HepG2 (cell line): ENCODE results near the gene ACAA2. TPM values are rescaled to one million over a fixed set of nuclear protein-coding genes. Genes with fewer than 3 reads are reported as not detected.

Source experiments
- ATAC-seq: fragments of 200-7000 bp; cut with Tn5 transposase; 3 replicates; pipeline ENCODE4 v1.9.1; 2020; ENCODE audit warnings: mild to moderate bottlenecking, moderate library complexity
- BruUV-seq: library from RNA; stranded (reverse); fragments of 400-500 nt; replicated peaks from 2 replicates; lab custom pipeline; 2021; lab: Mats Ljungman, UMichigan
- CTCF ChIA-PET: fragments of 300-600 bp; formaldehyde crosslinking; extraction: SDS; loops from one replicate; lab custom pipeline; 2021; ENCODE audit warnings: low total read pairs, inconsistent platforms, low intra/inter-chr PET ratio; lab: Yijun Ruan, JAX
- POLR2A ChIA-PET: fragments of 350-600 bp; sonication (Branson Sonifier 250); formaldehyde crosslinking; loops from one replicate; lab custom pipeline; 2020; ENCODE audit warnings: antibody characterized with exemption, inconsistent platforms; lab: Yijun Ruan, JAX
- DNase-seq: peaks from one replicate; pipeline ENCODE4 v3.0.0-alpha.2; 2015; ENCODE audit warnings: low spot score
- FAIRE-seq: peaks from 3 replicates; lab custom pipeline; 2011; peaks lifted over from hg19 to GRCh38; lab: Jason Lieb, UNC
- H2AFZ ChIP-seq: one replicate; pipeline ENCODE4 v1.6.1; 2011; ENCODE audit warnings: low read length, inconsistent platforms
- H3K27ac ChIP-seq: fragments of 300-600 bp; 3 replicates; pipeline ENCODE4 v1.8.0; 2011; ENCODE audit warnings: mixed run types, mild to moderate bottlenecking, mixed read lengths, low read length, inconsistent platforms; ENCODE audit not compliant: insufficient read depth; ENCODE audit errors: extremely low read length
- H3K27me3 ChIP-seq, 2 experiments: fragments of 200-600 bp in 1 of 2; 2 replicates in 1 of 2; 3 replicates in 1 of 2; pipeline versions ENCODE4 v1.6.0 to v1.8.0; 2011; ENCODE audit warnings: low read length in 2 of 2, mild to moderate bottlenecking in 2 of 2, moderate library complexity in 2 of 2, inconsistent platforms in 1 of 2; ENCODE audit not compliant: insufficient read depth in 2 of 2, control insufficient read depth in 1 of 2
- H3K36me3 ChIP-seq, 2 experiments: fragments of 200-600 bp in 1 of 2; replicated peaks in 1 of 2; 2 replicates in 1 of 2; 3 replicates in 1 of 2; pipeline versions ENCODE4 v1.5.1 to v1.8.0; 2011; ENCODE audit warnings: low read length in 2 of 2, inconsistent platforms in 1 of 2; ENCODE audit not compliant: insufficient read depth in 2 of 2, control insufficient read depth in 1 of 2
- H3K4me1 ChIP-seq: 2 replicates; pipeline ENCODE4 v1.5.1; 2012; ENCODE audit warnings: low read length, inconsistent platforms; ENCODE audit not compliant: insufficient read depth
- H3K4me2 ChIP-seq: 2 replicates; pipeline ENCODE4 v1.6.0; 2011; ENCODE audit warnings: low read depth, low read length, inconsistent platforms
- H3K4me3 ChIP-seq, 3 experiments: fragments of 200-600 bp in 1 of 3; sonication (generic), shearing (Covaris generic) in 1 of 3; replicated peaks in 1 of 3; 2 replicates each; pipeline ENCODE4 v1.5.1; 2011 to 2016; ENCODE audit warnings: low read length in 3 of 3, inconsistent platforms in 2 of 3, low read depth in 2 of 3, mild to moderate bottlenecking in 2 of 3, control low read depth in 1 of 3, mixed read lengths in 1 of 3; ENCODE audit not compliant: insufficient read depth in 1 of 3
- H3K79me2 ChIP-seq: one replicate; pipeline ENCODE4 v1.6.1; 2011; ENCODE audit warnings: low read length, inconsistent platforms; ENCODE audit not compliant: insufficient read depth
- H3K9ac ChIP-seq: 2 replicates; pipeline ENCODE4 v1.6.0; 2011; ENCODE audit warnings: mild to moderate bottlenecking, low read depth, low read length, inconsistent platforms; ENCODE audit not compliant: insufficient read depth
- H3K9me3 ChIP-seq: 2 replicates; pipeline ENCODE4 v1.5.1; 2012; ENCODE audit warnings: mild to moderate bottlenecking, low read length
- H4K20me1 ChIP-seq: 2 replicates; pipeline ENCODE4 v1.6.0; 2011; ENCODE audit warnings: inconsistent platforms, mild to moderate bottlenecking, low read length, moderate library complexity; ENCODE audit not compliant: insufficient read depth
- AKNA ChIP-seq: sonication (generic); formaldehyde crosslinking; IDR thresholded peaks from 2 replicates; pipeline ENCODE4 v1.4.0; 2020; ENCODE audit warnings: missing genetic modification reagents, borderline replicate concordance
- CTCF ChIP-seq: sonication (generic); formaldehyde crosslinking; IDR thresholded peaks from 2 replicates; pipeline ENCODE4 v1.5.0; 2020; ENCODE audit warnings: mild to moderate bottlenecking, missing genetic modification reagents, moderate library complexity
- HNRNPK ChIP-seq: fragments of 200-400 bp; formaldehyde crosslinking; IDR thresholded peaks from 2 replicates; pipeline ENCODE4 v1.6.1; 2018; ENCODE audit warnings: low read length, low read depth, moderate library complexity, mild to moderate bottlenecking; ENCODE audit not compliant: poor library complexity, severe bottlenecking
- NAIF1 ChIP-seq: sonication (generic); formaldehyde crosslinking; IDR thresholded peaks from 2 replicates; pipeline ENCODE4 v1.5.0; 2020; ENCODE audit warnings: mild to moderate bottlenecking, missing genetic modification reagents, borderline replicate concordance
- NFE2L1 ChIP-seq: sonication (generic); formaldehyde crosslinking; IDR thresholded peaks from 2 replicates; pipeline ENCODE4 v1.4.0; 2020; ENCODE audit warnings: missing genetic modification reagents, mild to moderate bottlenecking, borderline replicate concordance
- SMYD3 ChIP-seq: sonication (generic); formaldehyde crosslinking; IDR thresholded peaks from 2 replicates; pipeline ENCODE4 v1.8.1; 2023; ENCODE audit warnings: mild to moderate bottlenecking, missing genetic modification reagents
- ZNF276 ChIP-seq: sonication (generic); formaldehyde crosslinking; IDR thresholded peaks from 2 replicates; pipeline ENCODE4 v1.4.0; 2020; ENCODE audit warnings: mild to moderate bottlenecking, low read depth, missing genetic modification reagents
- WGBS: methylation state at CpG from one replicate; pipeline ENCODE4 v1.1.6; 2017; ENCODE audit warnings: low lambda C conversion rate; 5-methylcytosine and 5-hydroxymethylcytosine counted together
- in situ Hi-C: cut with HindIII; loops from 2 replicates; pipeline ENCODE4 v1.10.0; 2017; ENCODE audit warnings: low pct_unique_long_range_greater_than_20kb; ENCODE audit not compliant: extremely low pct_ligation_motif_present
- intact Hi-C: fragments of 100-400 bp; cut with micrococcal nuclease; formaldehyde crosslinking; loops from one replicate; pipeline ENCODE4 v1.10.0; 2022; ENCODE audit not compliant: unreplicated experiment
- polyA plus RNA-seq, 8 experiments: library from polyadenylated mRNA; depleted of rRNA in 3 of 8; stranded (reverse) in 7 of 8; unstranded in 1 of 8; fragments of >200 nt; fragmentation: Illumina TruSeq in 4 of 8; extraction: Trizol in 4 of 8; gene quantifications; 2 replicates each; pipeline versions ENCODE4 v1.2.1 to v1.2.3, GENCODE V29; 2011 to 2016; ENCODE audit warnings: low read depth in 4 of 8, missing spikeins in 1 of 8, mixed read lengths in 1 of 8; ENCODE audit not compliant: insufficient read depth in 1 of 8
- total RNA-seq, 5 experiments: library from RNA; depleted of rRNA; stranded (reverse); fragments of >200 nt; fragmentation: Illumina TruSeq; extraction: Trizol; gene quantifications; 2 replicates each; pipeline ENCODE4 v1.2.3, GENCODE V29; 2016; ENCODE audit warnings: low read depth in 1 of 5
- TF ChIP-seq, protein P1 (sequence below): sonication (generic); formaldehyde crosslinking; conservative IDR thresholded peaks from 2 replicates; pipeline ENCODE4 v1.4.0; 2020; ENCODE audit warnings: missing genetic modification reagents

The ACAA2 gene
- total and polyA plus RNA-seq, 2 of the 13 experiments (the other 11 are each of a cell fraction or from before 2014, with no cell fraction given) = 51.6 to 182 TPM

- H3K36me3 ChIP-seq = no peaks in the 10 kb centered on the region
- intact Hi-C loops = no loop called here
- no peak overlapping the region for H3K9ac ChIP-seq
- ChIA-PET CTCF (no interaction called here), POLR2A (no interaction called here)
- H3K79me2 ChIP-seq = no peaks in the 10 kb centered on the region
- no peak for DNase-seq
- BruUV-seq = no TSS peak
- no peak overlapping the region for H2AFZ ChIP-seq
- no peaks in the 10 kb centered on the region for H3K9me3 ChIP-seq
- no peaks in the 10 kb centered on the region for H3K4me1 ChIP-seq
- TF ChIP-seq NFE2L1 (no peak), AKNA (CRISPR knock-in tag) (no peak), HNRNPK (no peak), NAIF1 (no peak), CTCF (CRISPR knock-in tag) (no peak), ZNF276 (no peak), SMYD3 (CRISPR knock-in tag) (no peak)
- TF ChIP-seq, protein P1, sequence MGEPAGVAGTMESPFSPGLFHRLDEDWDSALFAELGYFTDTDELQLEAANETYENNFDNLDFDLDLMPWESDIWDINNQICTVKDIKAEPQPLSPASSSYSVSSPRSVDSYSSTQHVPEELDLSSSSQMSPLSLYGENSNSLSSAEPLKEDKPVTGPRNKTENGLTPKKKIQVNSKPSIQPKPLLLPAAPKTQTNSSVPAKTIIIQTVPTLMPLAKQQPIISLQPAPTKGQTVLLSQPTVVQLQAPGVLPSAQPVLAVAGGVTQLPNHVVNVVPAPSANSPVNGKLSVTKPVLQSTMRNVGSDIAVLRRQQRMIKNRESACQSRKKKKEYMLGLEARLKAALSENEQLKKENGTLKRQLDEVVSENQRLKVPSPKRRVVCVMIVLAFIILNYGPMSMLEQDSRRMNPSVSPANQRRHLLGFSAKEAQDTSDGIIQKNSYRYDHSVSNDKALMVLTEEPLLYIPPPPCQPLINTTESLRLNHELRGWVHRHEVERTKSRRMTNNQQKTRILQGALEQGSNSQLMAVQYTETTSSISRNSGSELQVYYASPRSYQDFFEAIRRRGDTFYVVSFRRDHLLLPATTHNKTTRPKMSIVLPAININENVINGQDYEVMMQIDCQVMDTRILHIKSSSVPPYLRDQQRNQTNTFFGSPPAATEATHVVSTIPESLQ (CRISPR knock-in tag) = no peak
- H3K4me2 ChIP-seq = no peak overlapping the region
- H3K4me3 ChIP-seq = no peak overlapping the region
- ATAC-seq = no peak
- FAIRE-seq = no peak
- H3K27me3 ChIP-seq = no peaks in the 10 kb centered on the region; a peak in 1 of 5 replicates
- in situ Hi-C loops = no loop called here
- H3K27ac ChIP-seq = no peak overlapping the region
- WGBS = 6% methylated on average over 2 of the region's 2 CpGs
- no peaks in the 10 kb centered on the region for H4K20me1 ChIP-seq
Observed at GRCh38 chr18:49763590-49763989, 49.7 kb downstream of the ACAA2 start.
